Spleen (tissue), 7 donors: Measurements from ENCODE around the gene OR2T11.

Experiments used
- CTCF ChIP-seq, 11 experiments: fragments of 200-600 bp in 7 of 11; fragments of 450-650 bp in 4 of 11; sonication (generic) in 4 of 11; IDR thresholded peaks in 8 of 11; conservative IDR thresholded peaks in 3 of 11; 1 replicate in 7 of 11; 2 replicates in 4 of 11; pipeline versions ENCODE4 v1.4.0 to v1.8.0; 2016 to 2021; ENCODE audit warnings: antibody characterized with exemption in 11 of 11, inconsistent platforms in 4 of 11, mild to moderate bottlenecking in 1 of 11
- POLR2A ChIP-seq, 3 donors: fragments of 450-650 bp; IDR thresholded peaks; one replicate each; pipeline ENCODE4 v1.5.1; 2017; ENCODE audit warnings: antibody characterized with exemption in 3 of 3, mild to moderate bottlenecking in 1 of 3
- POLR2AphosphoS5 ChIP-seq, 3 donors: sonication (generic); formaldehyde crosslinking; IDR thresholded peaks; one replicate each; pipeline ENCODE4 v1.5.1; 2017; ENCODE audit warnings: antibody characterized with exemption in 3 of 3
- donor health status: DM: no; HTN: no; CAD: no; lungs with moderate emphysema.
- donor health status: DM: no; HTN: no; CAD: no.
- donor health status: DM: no; HTN: no; CAD: no.

- TF ChIP-seq CTCF (IDR thresholded peaks at IDR 0.05 in 8 of 11, conservative IDR thresholded peaks at IDR 0.05 in 3 of 11) (no peak), POLR2AphosphoS5 (IDR thresholded peaks at IDR 0.05) (no peak), POLR2A (IDR thresholded peaks at IDR 0.05) (no peak)
Measured at GRCh38 chr1:248592655-248593054, 42.2 kb downstream of the OR2T11 start.
